ENCODE data around the gene TEX55.

TEX55 gene

DNA sequence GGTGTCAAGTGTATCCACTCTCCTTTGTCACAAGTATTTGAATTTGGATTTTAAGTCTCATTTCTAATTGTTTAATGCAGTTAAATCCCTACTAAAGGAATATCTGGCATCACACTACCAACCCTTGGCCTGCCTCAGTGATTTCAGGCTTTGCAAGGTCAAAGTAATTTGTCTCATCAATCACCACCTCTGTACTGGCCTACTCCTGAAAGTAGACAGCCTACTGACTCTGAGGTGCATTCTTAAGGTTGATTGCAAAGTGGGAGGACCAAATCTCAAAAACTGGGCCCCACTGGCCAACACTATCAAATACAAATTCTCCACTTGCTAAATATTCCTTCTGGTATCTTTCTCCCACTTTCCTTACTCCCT lies 851 bp upstream of the TEX55 start:
- H3K4me1 ChIP-seq (ENCODE audit: control extremely low read depth in 1 of 4, control insufficient read depth in 4 of 4, insufficient read depth in 4 of 4, low read length in 3 of 4) = no peaks in the 10 kb centered on the region
- ChIA-PET POLR2A (no interaction called here), CTCF (interaction anchor here (1.3 to 3.0 kb wide), 2 partner anchors 96 to 261 kb away, joined by 5 to 14 read pairs; partner anchors contain the start of gene B4GALT4)
- H3K27me3 ChIP-seq (replicated peaks in 2 of 5; ENCODE audit: control insufficient read depth in 4 of 5, insufficient read depth in 5 of 5, low read length in 4 of 5) = no peaks in the 10 kb centered on the region
- H3K4me3 ChIP-seq (ENCODE audit: control insufficient read depth in 1 of 7, extremely low read depth in 1 of 7, insufficient read depth in 4 of 7, low read depth in 2 of 7, low read length in 6 of 7) = no peak overlapping the region
- no peaks in the 10 kb centered on the region for H3K36me3 ChIP-seq (ENCODE audit: control insufficient read depth in 4 of 4, insufficient read depth in 4 of 4, low read length in 3 of 4)
- DNase-seq = no peak
- H3K9me3 ChIP-seq (ENCODE audit: control extremely low read depth in 1 of 5, control insufficient read depth in 4 of 5, insufficient read depth in 2 of 5, low read depth in 1 of 5, low read length in 4 of 5) = no peaks in the 10 kb centered on the region
- H3K27ac ChIP-seq (ENCODE audit: insufficient read depth in 1 of 2, low read depth in 1 of 2, low read length in 2 of 2, poor library complexity in 1 of 2, severe bottlenecking in 2 of 2) = no peak overlapping the region

DNA sequence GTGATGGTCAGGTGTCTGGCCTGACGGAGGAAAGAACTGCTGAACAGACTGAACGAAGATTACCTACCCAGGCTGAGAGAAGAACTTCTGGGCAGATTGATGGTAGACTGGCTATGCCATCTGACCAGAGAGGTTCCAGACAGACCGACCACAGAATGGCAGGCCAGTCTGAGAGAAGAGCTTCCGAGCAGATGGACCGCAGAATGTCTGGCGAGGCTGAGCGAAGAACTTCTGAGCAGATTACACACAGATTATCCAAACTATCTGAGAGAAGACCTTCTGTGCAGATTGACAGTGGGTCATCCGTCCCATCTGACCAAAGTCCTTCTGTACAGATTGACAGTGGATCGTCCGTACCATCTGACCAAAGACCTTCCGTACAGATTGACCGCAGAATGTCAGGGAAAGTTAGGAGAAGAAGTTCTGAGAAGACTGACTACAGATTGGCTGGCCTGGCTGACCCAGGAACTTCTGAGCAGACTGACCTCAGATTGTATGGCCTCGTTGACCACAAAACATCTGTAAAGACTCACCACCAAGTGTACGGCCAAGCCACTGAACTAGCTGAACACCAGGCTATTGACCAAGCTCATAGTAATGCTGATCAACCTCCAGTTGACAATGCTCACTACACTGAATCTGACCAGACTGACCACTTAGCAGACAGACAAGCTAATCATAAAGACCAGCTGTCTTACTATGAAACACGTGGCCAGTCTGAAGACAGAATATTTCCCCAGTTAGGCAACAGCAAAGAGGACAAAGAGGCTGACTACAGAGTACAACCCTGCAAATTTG lies 812 bp downstream of the TEX55 start:
- Histone ChIP-seq H3K27me3 (replicated peaks in 2 of 5; ENCODE audit: control insufficient read depth in 4 of 5, insufficient read depth in 5 of 5, low read length in 4 of 5) (no peaks in the 10 kb centered on the region), H3K4me3 (ENCODE audit: control insufficient read depth in 1 of 7, extremely low read depth in 1 of 7, insufficient read depth in 4 of 7, low read depth in 2 of 7, low read length in 6 of 7) (no peak overlapping the region), H3K9me3 (ENCODE audit: control extremely low read depth in 1 of 5, control insufficient read depth in 4 of 5, insufficient read depth in 2 of 5, low read depth in 1 of 5, low read length in 4 of 5) (no peaks in the 10 kb centered on the region), H3K27ac (ENCODE audit: insufficient read depth in 1 of 2, low read depth in 1 of 2, low read length in 2 of 2, poor library complexity in 1 of 2, severe bottlenecking in 2 of 2) (no peak overlapping the region), H3K4me1 (ENCODE audit: control extremely low read depth in 1 of 4, control insufficient read depth in 4 of 4, insufficient read depth in 4 of 4, low read length in 3 of 4) (no peaks in the 10 kb centered on the region), H3K36me3 (ENCODE audit: control insufficient read depth in 4 of 4, insufficient read depth in 4 of 4, low read length in 3 of 4) (no peaks in the 10 kb centered on the region)
- CTCF ChIA-PET = interaction anchor here (0.9 to 3.0 kb wide), 3 partner anchors 94 to 534 kb away, joined by 4 to 14 read pairs (median 5); partner anchors contain the start of gene B4GALT4
- DNase-seq = no peak
- POLR2A ChIA-PET = no interaction called here
- WGBS (ENCODE audit: insufficient coverage) = 97% methylated on average over 14 of the region's 15 CpGs

GRCh38 chr3:119147494-119147893 lies 1.5 kb downstream of the TEX55 start:
- ChIA-PET CTCF (interaction anchor here (0.9 to 1.4 kb wide), 2 partner anchors 94 to 534 kb away, joined by 4 to 5 read pairs; partner anchors contain the start of gene B4GALT4), POLR2A (no interaction called here)
- H3K36me3 ChIP-seq (ENCODE audit: control insufficient read depth in 4 of 4, insufficient read depth in 4 of 4, low read length in 3 of 4) = no peaks in the 10 kb centered on the region
- no peaks in the 10 kb centered on the region for H3K4me1 ChIP-seq (ENCODE audit: control extremely low read depth in 1 of 4, control insufficient read depth in 4 of 4, insufficient read depth in 4 of 4, low read length in 3 of 4)
- H3K27ac ChIP-seq (ENCODE audit: insufficient read depth in 1 of 2, low read depth in 1 of 2, low read length in 2 of 2, poor library complexity in 1 of 2, severe bottlenecking in 2 of 2) = no peak overlapping the region
- H3K27me3 ChIP-seq (replicated peaks in 2 of 5; ENCODE audit: control insufficient read depth in 4 of 5, insufficient read depth in 5 of 5, low read length in 4 of 5) = no peaks in the 10 kb centered on the region
- H3K4me3 ChIP-seq (ENCODE audit: control insufficient read depth in 1 of 7, extremely low read depth in 1 of 7, insufficient read depth in 4 of 7, low read depth in 2 of 7, low read length in 6 of 7) = no peak overlapping the region
- no peak for DNase-seq
- no peaks in the 10 kb centered on the region for H3K9me3 ChIP-seq (ENCODE audit: control extremely low read depth in 1 of 5, control insufficient read depth in 4 of 5, insufficient read depth in 2 of 5, low read depth in 1 of 5, low read length in 4 of 5)
- 43% methylated on average over 2 of the region's 2 CpGs for WGBS (ENCODE audit: insufficient coverage)

GRCh38 chr3:119148493-119149180 lies 2.7 kb downstream of the TEX55 start:
- no peak overlapping the region for H3K27ac ChIP-seq (ENCODE audit: insufficient read depth in 1 of 2, low read depth in 1 of 2, low read length in 2 of 2, poor library complexity in 1 of 2, severe bottlenecking in 2 of 2)
- H3K4me1 ChIP-seq (ENCODE audit: control extremely low read depth in 1 of 4, control insufficient read depth in 4 of 4, insufficient read depth in 4 of 4, low read length in 3 of 4) = no peaks in the 10 kb centered on the region
- H3K9me3 ChIP-seq (ENCODE audit: control extremely low read depth in 1 of 5, control insufficient read depth in 4 of 5, insufficient read depth in 2 of 5, low read depth in 1 of 5, low read length in 4 of 5) = no peaks in the 10 kb centered on the region
- ChIA-PET POLR2A (no interaction called here), CTCF (interaction anchor here (1.3 kb wide), 1 partner anchor 92 kb away, joined by 6 read pairs; the partner anchor contains the start of gene B4GALT4)
- WGBS (ENCODE audit: insufficient coverage) = no CpG with 5 or more reads among the region's 2 CpGs
- no peaks in the 10 kb centered on the region for H3K36me3 ChIP-seq (ENCODE audit: control insufficient read depth in 4 of 4, insufficient read depth in 4 of 4, low read length in 3 of 4)
- no peak overlapping the region for H3K4me3 ChIP-seq (ENCODE audit: control insufficient read depth in 1 of 7, extremely low read depth in 1 of 7, insufficient read depth in 4 of 7, low read depth in 2 of 7, low read length in 6 of 7)
- no peaks in the 10 kb centered on the region for H3K27me3 ChIP-seq (replicated peaks in 2 of 5; ENCODE audit: control insufficient read depth in 4 of 5, insufficient read depth in 5 of 5, low read length in 4 of 5)
- DNase-seq = no peak

- peaks cover 0 to 1% (median 0%) of the 10 kb centered on the region in 5 experiments for H3K9me3 ChIP-seq (ENCODE audit: control extremely low read depth in 1 of 5, control insufficient read depth in 4 of 5, insufficient read depth in 2 of 5, low read depth in 1 of 5, low read length in 4 of 5)
- POLR2A ChIA-PET = no interaction called here
- 93% methylated on average over 2 of the region's 4 CpGs for WGBS (ENCODE audit: insufficient coverage)
- H3K27ac ChIP-seq (ENCODE audit: insufficient read depth in 1 of 2, low read depth in 1 of 2, low read length in 2 of 2, poor library complexity in 1 of 2, severe bottlenecking in 2 of 2) = no peak overlapping the region
- H3K4me1 ChIP-seq (ENCODE audit: control extremely low read depth in 1 of 4, control insufficient read depth in 4 of 4, insufficient read depth in 4 of 4, low read length in 3 of 4) = no peaks in the 10 kb centered on the region
- H3K4me3 ChIP-seq (ENCODE audit: control insufficient read depth in 1 of 7, extremely low read depth in 1 of 7, insufficient read depth in 4 of 7, low read depth in 2 of 7, low read length in 6 of 7) = no peak overlapping the region
- no peaks in the 10 kb centered on the region for H3K36me3 ChIP-seq (ENCODE audit: control insufficient read depth in 4 of 4, insufficient read depth in 4 of 4, low read length in 3 of 4)
- CTCF ChIA-PET = interaction anchor here (1.3 kb wide), 1 partner anchor 91 kb away, joined by 6 read pairs; the partner anchor contains the start of gene B4GALT4
- no peak for DNase-seq
- no peaks in the 10 kb centered on the region for H3K27me3 ChIP-seq (replicated peaks in 2 of 5; ENCODE audit: control insufficient read depth in 4 of 5, insufficient read depth in 5 of 5, low read length in 4 of 5)
Observed at GRCh38 chr3:119149484-119149883, 3.5 kb downstream of the TEX55 start.

DNA sequence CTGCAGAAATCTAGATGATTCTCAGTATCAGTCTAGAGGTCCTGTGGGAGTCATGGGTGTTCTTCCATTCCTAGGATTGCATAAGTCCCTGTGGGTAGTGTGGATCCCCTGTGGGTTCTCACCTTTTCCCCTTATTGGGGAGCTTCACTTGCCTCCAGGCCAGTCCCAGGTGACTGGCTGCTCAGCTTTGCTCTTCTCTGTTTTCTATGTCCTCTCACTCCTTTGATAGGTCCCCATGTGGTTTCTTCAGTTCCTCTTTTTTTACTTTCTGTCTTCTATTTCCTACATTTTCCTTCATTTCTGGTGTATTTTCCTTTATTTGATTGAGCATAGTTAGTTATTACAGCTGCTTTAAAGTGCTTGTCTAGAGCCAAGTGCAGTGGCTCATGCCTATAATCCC lies 10.9 kb downstream of the TEX55 start:
- CTCF ChIA-PET = no interaction called here

DNA sequence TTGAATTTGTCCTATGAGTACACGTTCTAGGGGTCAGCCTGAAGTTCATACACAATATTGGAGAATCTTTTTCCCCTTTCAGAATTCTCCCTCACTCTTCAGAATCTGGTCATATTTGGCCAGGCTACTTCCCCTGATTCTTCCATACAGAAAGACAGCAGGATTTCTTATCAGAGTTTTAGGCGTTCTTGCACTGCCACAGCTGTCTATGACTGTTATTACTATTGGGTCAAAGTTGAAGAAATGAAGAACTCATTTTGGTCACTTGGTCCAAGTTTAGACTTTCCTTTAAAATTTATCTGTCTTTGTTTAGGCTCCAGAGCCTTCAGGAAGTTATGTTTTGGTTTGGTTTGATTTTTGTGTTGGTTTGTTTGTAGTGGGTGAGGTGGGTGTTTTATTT lies 12.0 kb downstream of the TEX55 start:
- POLR2A ChIA-PET = no interaction called here
- DNase-seq = no peak
- Histone ChIP-seq H3K4me3 (ENCODE audit: control insufficient read depth in 1 of 7, extremely low read depth in 1 of 7, insufficient read depth in 4 of 7, low read depth in 2 of 7, low read length in 6 of 7) (no peak overlapping the region), H3K27me3 (replicated peaks in 2 of 5; ENCODE audit: control insufficient read depth in 4 of 5, insufficient read depth in 5 of 5, low read length in 4 of 5) (peaks cover 0 to 2% (median 0%) of the 10 kb centered on the region in 5 experiments), H3K36me3 (ENCODE audit: control insufficient read depth in 4 of 4, insufficient read depth in 4 of 4, low read length in 3 of 4) (no peaks in the 10 kb centered on the region), H3K27ac (ENCODE audit: insufficient read depth in 1 of 2, low read depth in 1 of 2, low read length in 2 of 2, poor library complexity in 1 of 2, severe bottlenecking in 2 of 2) (no peak overlapping the region), H3K4me1 (ENCODE audit: control extremely low read depth in 1 of 4, control insufficient read depth in 4 of 4, insufficient read depth in 4 of 4, low read length in 3 of 4) (no peaks in the 10 kb centered on the region), H3K9me3 (ENCODE audit: control extremely low read depth in 1 of 5, control insufficient read depth in 4 of 5, insufficient read depth in 2 of 5, low read depth in 1 of 5, low read length in 4 of 5) (peaks cover 2 to 19% (median 11%) of the 10 kb centered on the region in 5 experiments)
- WGBS (ENCODE audit: insufficient coverage) = 100% methylated on average over 1 of the region's 2 CpGs
- CTCF ChIA-PET = no interaction called here

More for the DNA sequence above, 10.9 kb downstream of the TEX55 start:
- Histone ChIP-seq H3K27me3 (replicated peaks in 2 of 5; ENCODE audit: control insufficient read depth in 4 of 5, insufficient read depth in 5 of 5, low read length in 4 of 5) (peaks cover 0 to 2% (median 0%) of the 10 kb centered on the region in 5 experiments), H3K27ac (ENCODE audit: insufficient read depth in 1 of 2, low read depth in 1 of 2, low read length in 2 of 2, poor library complexity in 1 of 2, severe bottlenecking in 2 of 2) (no peak overlapping the region), H3K4me1 (ENCODE audit: control extremely low read depth in 1 of 4, control insufficient read depth in 4 of 4, insufficient read depth in 4 of 4, low read length in 3 of 4) (no peaks in the 10 kb centered on the region), H3K9me3 (ENCODE audit: control extremely low read depth in 1 of 5, control insufficient read depth in 4 of 5, insufficient read depth in 2 of 5, low read depth in 1 of 5, low read length in 4 of 5) (peaks cover 2 to 19% (median 11%) of the 10 kb centered on the region in 5 experiments), H3K4me3 (ENCODE audit: control insufficient read depth in 1 of 7, extremely low read depth in 1 of 7, insufficient read depth in 4 of 7, low read depth in 2 of 7, low read length in 6 of 7) (no peak overlapping the region), H3K36me3 (ENCODE audit: control insufficient read depth in 4 of 4, insufficient read depth in 4 of 4, low read length in 3 of 4) (no peaks in the 10 kb centered on the region)
- DNase-seq = no peak
- POLR2A ChIA-PET = no interaction called here
